ENCODE measurements around the gene COX14.

Gene COX14

DNA sequence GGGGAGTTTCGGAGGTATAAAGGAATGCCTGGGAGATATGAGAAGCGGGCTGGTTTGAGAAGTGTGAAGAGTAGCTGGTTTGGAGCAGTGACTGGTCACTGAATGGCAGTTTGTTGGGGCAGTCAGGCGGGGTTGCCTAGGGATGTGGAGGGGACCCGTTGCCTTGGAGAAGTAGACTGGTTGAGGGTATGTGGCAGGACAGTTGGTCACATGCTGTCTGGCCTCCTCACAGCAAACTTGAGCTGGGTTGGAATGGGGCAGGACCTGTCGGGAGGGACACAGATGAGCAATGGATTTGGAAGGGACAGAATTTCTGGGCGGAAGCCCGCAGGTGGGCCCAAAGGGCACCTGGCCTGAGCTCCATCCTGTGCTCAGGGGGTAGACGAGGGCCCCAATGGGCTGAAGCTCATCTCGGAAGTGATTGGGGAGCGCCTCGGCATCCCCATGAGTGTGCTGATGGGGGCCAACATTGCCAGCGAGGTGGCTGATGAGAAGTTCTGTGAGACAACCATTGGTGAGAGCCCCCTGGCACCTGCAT, 6.1 kb upstream of the COX14 start:
- FAIRE-seq: no peak
- no peak for DNase-seq (ENCODE audit: extremely low spot score, insufficient read length, low read depth)

DNA sequence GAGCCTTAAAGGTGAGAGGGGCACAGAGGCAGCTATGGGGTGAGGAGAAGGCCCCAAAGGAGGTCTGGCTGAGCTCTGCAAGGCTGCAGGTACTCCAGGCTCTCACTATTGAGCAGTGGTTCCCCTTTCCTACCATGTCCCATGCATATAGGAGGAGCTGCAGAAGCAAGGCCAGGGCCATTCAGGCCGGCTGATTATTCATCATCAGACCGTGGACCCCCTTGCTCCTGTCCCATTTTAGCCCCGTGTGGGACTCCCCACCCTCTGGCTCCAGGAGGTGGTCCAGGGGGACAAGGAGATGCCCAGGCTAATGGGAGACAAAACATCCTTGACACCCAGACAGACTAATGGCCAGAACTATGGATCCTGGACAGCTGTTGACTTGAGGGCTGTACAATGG, 5.1 kb upstream of the COX14 start:
- DNase-seq (ENCODE audit: extremely low spot score, insufficient read length, low read depth) (no peak), FAIRE-seq (no peak)

- FAIRE-seq (no peak), DNase-seq (ENCODE audit: extremely low spot score, insufficient read length, low read depth) (no peak)
These were observed 4.4 kb upstream of the COX14 start for GRCh38 chr12:50107416-50108268.

GRCh38 chr12:50109319-50109718, 2.7 kb upstream of the COX14 start:
- DNase-seq (ENCODE audit: extremely low spot score, insufficient read length, low read depth) (no peak), FAIRE-seq (no peak)

DNA sequence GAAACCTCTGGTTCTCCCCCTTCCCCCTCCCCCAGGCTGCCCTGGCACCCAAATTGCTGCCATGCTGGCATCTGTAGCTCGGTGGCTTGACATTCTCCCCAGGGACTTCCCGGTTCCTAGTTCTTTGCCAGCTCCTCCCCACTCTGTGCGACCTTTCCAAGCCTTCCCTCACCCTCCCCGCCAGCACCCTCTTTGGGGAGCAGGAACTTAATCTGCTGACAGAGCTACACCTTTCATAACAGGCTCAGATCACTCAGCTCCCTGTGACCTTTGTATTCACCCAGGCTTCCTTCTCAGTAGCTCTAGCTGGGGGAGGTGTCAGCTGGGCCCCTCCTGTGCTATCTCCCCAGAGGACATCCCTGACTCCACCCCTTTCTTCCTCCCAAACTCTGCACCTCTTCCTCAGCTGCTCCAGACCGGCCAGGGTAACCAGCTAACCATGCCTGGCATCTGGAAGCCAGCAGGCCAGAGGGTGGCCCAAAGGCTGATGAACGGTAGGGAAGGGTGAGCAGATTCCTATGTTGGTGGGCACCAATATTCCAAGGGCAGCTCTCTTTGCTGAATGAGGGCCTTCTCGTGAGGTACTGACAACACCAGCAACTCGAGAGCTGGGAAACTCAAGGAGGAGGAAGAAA, 1.8 kb upstream of the COX14 start:
- FAIRE-seq (peak; percentile 87), DNase-seq (ENCODE audit: extremely low spot score, insufficient read length, low read depth) (no peak)

GRCh38 chr12:50110762-50111351, 1.2 kb upstream of the COX14 start:
- DNase-seq (ENCODE audit: extremely low spot score, insufficient read length, low read depth): no peak
- FAIRE-seq: peak; percentile 63

DNA sequence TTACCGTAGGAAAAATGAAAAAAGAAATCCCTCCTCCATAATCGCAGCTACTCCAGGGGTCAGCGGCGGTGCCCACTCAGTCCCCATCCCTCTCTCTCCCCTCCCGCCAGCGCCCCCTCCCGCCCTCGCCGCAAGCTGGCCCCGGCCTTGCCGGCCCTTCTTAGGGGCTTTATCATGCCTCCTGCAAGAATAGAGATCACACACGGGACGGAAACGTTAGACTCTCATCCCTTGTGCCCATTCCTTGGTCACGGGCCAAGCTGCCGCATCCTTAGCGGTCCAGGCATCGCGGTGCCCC, 692 bp upstream of the COX14 start:
- FAIRE-seq: no peak

GRCh38 chr12:50112456-50113218, 601 bp downstream of the COX14 start:
- DNase-seq (ENCODE audit: extremely low spot score, insufficient read length, low read depth) (no peak), FAIRE-seq (peak; percentile 55)

More for the DNA sequence above, 692 bp upstream of the COX14 start:
- no peak for DNase-seq (ENCODE audit: extremely low spot score, insufficient read length, low read depth)

- DNase-seq (ENCODE audit: extremely low spot score, insufficient read length, low read depth): no peak
- FAIRE-seq: no peak
These were observed 5.1 kb downstream of the COX14 start for GRCh38 chr12:50117057-50117622.

GRCh38 chr12:50119387-50119786, 7.4 kb downstream of the COX14 start:
- DNase-seq (ENCODE audit: extremely low spot score, insufficient read length, low read depth) (no peak), FAIRE-seq (no peak)

GRCh38 chr12:50120521-50120920, 8.5 kb downstream of the COX14 start:
- no peak for FAIRE-seq
- no peak for DNase-seq (ENCODE audit: extremely low spot score, insufficient read length, low read depth)

DNA sequence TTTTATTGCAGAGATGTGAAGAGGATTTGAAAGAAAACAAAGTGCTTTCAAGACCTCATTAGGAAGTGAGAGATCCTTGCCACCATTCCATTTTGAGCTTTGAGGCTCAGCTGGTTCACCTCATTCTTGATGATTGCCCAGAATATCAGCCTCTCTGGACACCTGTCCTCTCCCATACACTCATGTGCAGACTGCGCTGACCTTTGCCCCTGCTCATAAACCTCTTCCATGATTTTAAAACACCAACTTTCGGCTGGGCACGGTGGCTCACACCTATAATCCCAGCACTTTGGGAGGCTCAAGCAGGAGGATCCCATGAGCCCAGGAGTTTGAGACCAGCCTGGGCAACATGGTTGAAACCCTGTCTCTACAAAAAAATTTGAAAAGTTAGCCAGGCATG, 8.9 kb downstream of the COX14 start:
- FAIRE-seq: no peak
- no peak for DNase-seq (ENCODE audit: extremely low spot score, insufficient read length, low read depth)

DNA sequence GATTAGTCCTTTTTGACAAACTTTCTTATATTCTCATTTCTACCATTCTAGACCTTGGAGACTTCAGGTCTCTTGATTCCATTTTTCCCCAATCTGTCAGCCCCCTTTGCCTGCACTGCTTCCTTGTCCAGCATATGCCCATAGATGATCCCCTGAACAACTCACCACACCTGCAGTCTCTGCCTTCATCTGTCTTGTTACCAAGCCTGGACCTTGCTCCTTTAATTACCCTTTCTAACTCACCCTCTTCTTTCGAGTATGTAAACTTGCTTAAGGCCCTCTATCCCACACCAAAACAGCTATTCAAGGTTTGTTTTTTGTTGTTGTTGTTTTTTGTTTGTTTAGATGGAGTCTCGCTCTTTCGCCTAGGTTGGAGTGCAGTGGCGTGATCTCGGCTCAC, 9.6 kb downstream of the COX14 start:
- FAIRE-seq (no peak), DNase-seq (ENCODE audit: extremely low spot score, insufficient read length, low read depth) (no peak)

DNA sequence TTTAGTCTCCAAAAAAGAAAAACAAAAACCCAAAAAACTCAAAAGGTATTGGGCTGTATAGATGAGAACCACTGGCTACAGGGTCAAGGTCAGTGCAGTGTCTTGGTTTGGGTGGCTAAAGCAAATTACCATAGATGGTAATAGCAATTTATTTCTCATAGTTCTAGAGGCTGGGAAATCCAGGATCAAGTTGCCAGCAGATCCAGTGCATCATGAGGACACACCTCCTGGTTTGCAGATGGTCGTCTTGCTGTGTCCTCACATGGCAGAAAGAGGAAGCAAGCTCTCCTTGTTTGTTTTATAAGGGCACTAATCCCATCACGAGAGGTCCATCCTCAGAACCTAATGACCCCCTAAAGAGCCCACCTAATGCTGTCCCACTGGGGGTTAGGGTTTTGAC, 11.2 kb downstream of the COX14 start:
- DNase-seq (ENCODE audit: extremely low spot score, insufficient read length, low read depth): no peak
- no peak for FAIRE-seq

DNA sequence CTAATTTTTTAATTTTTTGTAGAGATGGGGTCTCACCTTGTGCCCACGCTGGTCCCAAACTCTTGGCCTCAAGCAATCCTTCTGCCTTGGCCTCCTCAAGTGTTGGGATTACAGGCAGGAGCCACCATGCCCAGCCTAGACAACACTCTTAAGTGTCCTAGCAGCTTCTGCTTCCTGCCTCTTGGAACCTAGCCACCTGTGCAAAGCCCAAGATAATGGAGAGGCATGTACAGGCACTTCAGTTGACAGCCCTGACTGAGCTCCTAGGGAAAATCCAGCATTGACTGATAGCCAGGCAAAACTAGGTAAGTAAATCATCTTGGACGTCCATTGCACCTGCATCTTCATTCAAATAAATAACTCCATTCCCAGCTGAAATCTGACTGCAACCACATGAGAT, 15.5 kb downstream of the COX14 start:
- DNase-seq (ENCODE audit: extremely low spot score, insufficient read length, low read depth) (no peak), FAIRE-seq (no peak)

DNA sequence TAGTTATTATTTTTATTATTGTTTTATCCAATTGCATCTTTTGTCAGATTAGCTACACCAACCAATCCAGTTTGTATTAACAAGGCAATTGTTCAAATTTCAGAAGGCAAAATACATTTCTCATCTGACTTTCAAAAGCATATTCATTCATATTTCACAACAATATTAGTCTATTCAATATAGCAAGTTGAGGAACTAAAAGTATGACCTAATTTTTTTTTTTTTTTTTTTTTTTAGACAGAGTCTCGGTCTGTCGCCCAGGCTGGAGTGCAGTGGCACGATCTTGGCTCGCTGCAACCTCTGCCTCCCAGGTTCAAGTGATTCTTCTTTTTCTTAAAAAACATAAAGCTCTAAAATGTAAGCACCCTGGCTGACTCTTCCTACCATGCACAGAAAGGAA, 17.3 kb downstream of the COX14 start:
- no peak for FAIRE-seq

GRCh38 chr12:50132505-50133135, 20.6 kb downstream of the COX14 start:
- FAIRE-seq: no peak
- no peak for DNase-seq (ENCODE audit: extremely low spot score, insufficient read length, low read depth)

More for the DNA sequence above, 17.3 kb downstream of the COX14 start:
- no peak for DNase-seq (ENCODE audit: extremely low spot score, insufficient read length, low read depth)

- DNase-seq (ENCODE audit: extremely low spot score, insufficient read length, low read depth): no peak
- no peak for FAIRE-seq
These were observed 31.0 kb downstream of the COX14 start for GRCh38 chr12:50142993-50143392.

DNA sequence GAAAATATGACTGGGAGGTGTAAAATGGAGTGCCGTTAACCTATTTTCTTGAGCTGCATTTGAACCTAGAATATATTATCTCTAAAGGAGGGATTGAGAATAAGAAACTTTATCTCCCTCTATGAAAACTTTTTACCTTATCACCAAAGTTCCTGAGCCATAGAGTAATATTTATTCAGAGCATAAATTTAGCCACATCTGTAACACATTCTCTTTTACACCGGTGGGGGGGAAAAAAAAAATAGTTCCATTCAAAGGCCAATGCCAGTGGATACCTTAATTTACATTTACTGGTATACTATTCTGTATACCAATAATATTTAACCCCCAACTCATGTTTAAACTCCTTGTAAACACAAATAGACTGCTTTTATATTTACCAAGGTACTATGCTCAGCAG, 33.4 kb downstream of the COX14 start:
- DNase-seq (ENCODE audit: extremely low spot score, insufficient read length, low read depth): no peak
- no peak for FAIRE-seq

DNA sequence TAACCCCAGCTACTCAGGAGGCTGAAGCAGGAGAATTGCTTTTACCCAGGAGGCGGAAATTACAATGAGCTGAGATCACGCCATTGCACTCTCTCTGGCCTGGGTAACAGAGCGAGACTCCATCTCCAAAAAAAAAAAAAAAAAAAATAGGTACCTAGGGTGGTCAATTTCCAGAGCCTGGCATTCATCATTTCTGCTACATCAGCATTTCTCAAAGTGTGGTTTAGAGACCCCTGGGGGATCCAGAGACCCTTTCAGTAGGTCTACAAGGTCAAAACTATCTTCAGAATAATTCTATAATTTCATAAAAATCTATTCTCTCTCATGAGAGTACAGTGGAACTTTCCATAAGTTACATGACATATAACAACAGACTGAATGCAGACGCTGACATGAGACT, 35.2 kb downstream of the COX14 start:
- DNase-seq (ENCODE audit: extremely low spot score, insufficient read length, low read depth): no peak
- no peak for FAIRE-seq
